OCI-LY7 (cell line): Measurements from ENCODE around the gene CPTP. TPM values are rescaled to one million over a fixed set of nuclear protein-coding genes. Genes with fewer than 3 reads are reported as not detected.

Source experiments
- BruUV-seq: library from RNA; stranded (reverse); fragments of 400-500 nt; replicated peaks from 2 replicates; lab custom pipeline; 2021; lab: Mats Ljungman, UMichigan
- CTCF ChIA-PET: fragments of 300-600 bp; sonication (Branson Sonifier 250); formaldehyde crosslinking; loops from one replicate; lab custom pipeline; 2022; ENCODE audit warnings: antibody characterized with exemption; ENCODE audit not compliant: unreplicated experiment; lab: Charles Lee
- POLR2A ChIA-PET: fragments of 300-600 bp; sonication (Branson Sonifier 250); formaldehyde crosslinking; loops from one replicate; lab custom pipeline; 2022; ENCODE audit warnings: antibody characterized with exemption; lab: Charles Lee
- DNase-seq: peaks from one replicate; pipeline ENCODE4 v3.0.0-alpha.2; 2015; ENCODE audit warnings: low spot score
- H2AFZ ChIP-seq: fragments of 200-600 bp; sonication (generic), shearing (Covaris generic); 2 replicates; pipeline ENCODE4 v1.6.1; 2014; ENCODE audit warnings: mild to moderate bottlenecking, antibody characterized with exemption, low read length, moderate library complexity
- H3K27ac ChIP-seq: fragments of 200-600 bp; sonication (generic); 2 replicates; pipeline ENCODE4 v1.5.1; 2014; ENCODE audit warnings: mixed run types, low read depth, mild to moderate bottlenecking, moderate library complexity, low read length, inconsistent platforms; ENCODE audit not compliant: poor library complexity, severe bottlenecking
- H3K36me3 ChIP-seq: fragments of 200-600 bp; sonication (generic); 2 replicates; pipeline ENCODE4 v1.6.1; 2014; ENCODE audit warnings: mild to moderate bottlenecking, antibody characterized with exemption, low read length, moderate library complexity, mixed read lengths; ENCODE audit not compliant: insufficient read depth
- H3K4me1 ChIP-seq: fragments of 200-600 bp; sonication (generic); 2 replicates; pipeline ENCODE4 v1.5.1; 2014; ENCODE audit warnings: mild to moderate bottlenecking, low read length; ENCODE audit not compliant: insufficient read depth, poor library complexity, severe bottlenecking
- H3K4me2 ChIP-seq: fragments of 200-600 bp; sonication (generic); 2 replicates; pipeline ENCODE4 v1.6.1; 2014; ENCODE audit warnings: mild to moderate bottlenecking, low read length
- H3K4me3 ChIP-seq: fragments of 200-600 bp; sonication (generic); 2 replicates; pipeline ENCODE4 v1.5.1; 2014; ENCODE audit warnings: mild to moderate bottlenecking, low read depth, low read length; ENCODE audit not compliant: poor library complexity, severe bottlenecking
- H3K79me2 ChIP-seq: fragments of 200-600 bp; sonication (generic); 2 replicates; pipeline ENCODE4 v1.6.1; 2016; ENCODE audit warnings: low read depth, mild to moderate bottlenecking, low read length, moderate library complexity, mixed read lengths; ENCODE audit not compliant: insufficient read depth
- H3K9me2 ChIP-seq: fragments of 200-600 bp; sonication (generic); 2 replicates; pipeline ENCODE4 v1.6.1; 2016; ENCODE audit warnings: mild to moderate bottlenecking, low read length, mixed read lengths; ENCODE audit not compliant: insufficient read depth
- H3K9me3 ChIP-seq: fragments of 200-600 bp; sonication (generic); 2 replicates; pipeline ENCODE4 v1.6.1; 2014; ENCODE audit warnings: mild to moderate bottlenecking, mixed run types, low read length, mixed read lengths
- H4K20me1 ChIP-seq: fragments of 200-600 bp; sonication (generic); 2 replicates; pipeline ENCODE4 v1.6.1; 2014; ENCODE audit warnings: mild to moderate bottlenecking, antibody characterized with exemption, low read length, moderate library complexity, mixed read lengths; ENCODE audit not compliant: insufficient read depth
- EZH2phosphoT487 ChIP-seq: fragments of 200-600 bp; sonication (generic); IDR thresholded peaks from 2 replicates; pipeline ENCODE4 v1.6.1; 2018; ENCODE audit warnings: low read depth, borderline replicate concordance, mild to moderate bottlenecking, mixed run types, antibody characterized with exemption, low read length, moderate library complexity, mixed read lengths
- intact Hi-C: fragments of 100-400 bp; cut with micrococcal nuclease; formaldehyde crosslinking; loops from one replicate; pipeline ENCODE4 v1.10.0; 2022; ENCODE audit not compliant: unreplicated experiment
- total RNA-seq, 2 experiments: library from RNA; depleted of rRNA in 1 of 2; stranded (reverse); fragments of >200 nt in 1 of 2; shearing (Covaris generic) in 1 of 2; gene quantifications; 2 replicates each; pipeline ENCODE4 v1.2.3, GENCODE V29; 2014 to 2022
- TF ChIP-seq, protein P1 (sequence below): fragments of 200-600 bp; sonication (generic); conservative IDR thresholded peaks from 2 replicates; pipeline ENCODE4 v1.5.1; 2014; ENCODE audit warnings: mild to moderate bottlenecking, antibody characterized with exemption, low read length, moderate library complexity, mixed read lengths

The CPTP gene
- total RNA-seq, 2 experiments from 2014 or later = 16.6 to 20.6 TPM

DNA sequence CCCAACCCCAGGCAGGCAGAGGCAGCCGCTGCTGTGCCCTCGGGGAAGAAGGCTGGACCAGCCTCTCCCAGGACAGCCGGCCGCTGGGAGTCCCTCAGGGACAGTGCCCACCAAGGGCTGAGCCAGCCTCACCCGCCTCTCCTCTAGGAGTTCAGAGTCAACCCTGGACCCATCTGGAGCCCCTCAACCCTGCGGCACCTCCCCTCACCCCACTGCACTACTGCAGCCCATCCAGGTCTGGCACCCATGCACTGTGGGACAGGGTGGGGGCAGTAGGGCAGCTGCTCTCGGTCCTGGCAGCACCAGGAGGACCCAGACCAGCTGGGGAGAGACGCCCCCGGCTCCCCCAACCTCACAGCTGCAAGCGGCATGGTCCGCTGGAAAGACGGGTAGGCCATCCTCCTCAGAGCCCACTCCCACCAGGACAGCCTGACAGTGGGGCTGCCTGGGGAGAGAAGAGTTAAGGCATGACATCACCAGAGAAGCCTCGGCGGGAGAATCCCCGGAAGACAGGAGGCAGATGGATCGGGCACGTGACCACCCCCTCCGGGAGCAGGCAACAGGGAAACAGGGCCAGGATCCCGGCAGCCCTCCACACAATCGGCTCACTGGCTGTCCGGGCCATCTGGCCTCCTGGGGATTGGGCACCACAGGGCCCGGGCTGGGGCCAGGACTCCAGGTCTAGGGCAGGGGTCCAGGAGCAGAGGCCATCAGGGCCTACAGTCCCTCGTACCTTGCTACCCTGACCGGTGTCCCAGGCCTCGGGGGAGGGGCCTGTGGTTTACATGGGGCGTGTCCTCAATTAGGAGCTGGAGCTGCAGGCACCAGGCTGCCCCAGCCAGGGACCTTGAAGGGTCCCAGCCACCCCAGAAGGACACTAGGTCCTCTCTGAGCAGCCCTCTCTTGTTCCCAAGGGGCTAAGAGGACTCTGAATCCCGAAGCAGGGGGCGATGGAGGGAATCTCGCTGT is 20.0 kb upstream of the CPTP start:
- Histone ChIP-seq H3K79me2 (no peaks in the 10 kb centered on the region; the same call in 1 of the 2 replicates), H3K9me2 (no peaks in the 10 kb centered on the region), H3K36me3 (peaks cover 3% of the 10 kb centered on the region; the same call in 1 of the 2 replicates), H3K27ac (peak overlapping the region; percentile 21), H3K4me2 (peak overlapping the region; percentile 99), H4K20me1 (no peaks in the 10 kb centered on the region), H3K4me1 (peaks cover 28% of the 10 kb centered on the region), H2AFZ (no peak overlapping the region), H3K9me3 (no peaks in the 10 kb centered on the region), H3K4me3 (peak overlapping the region; percentile 89)
- ChIA-PET CTCF (no interaction called here), POLR2A (interaction anchor here (0.6 kb wide), 1 partner anchor 29 kb away, joined by 3 read pairs; no protein-coding TSS in a partner anchor)
- no TSS peak for BruUV-seq
- TF ChIP-seq EZH2phosphoT487 = no peak
- intact Hi-C loops = loop anchor here (5.0 kb wide), 3 partner anchors 72 to 272 kb away; partner anchors contain the start of genes B3GALT6, C1orf159 and SDF4
- DNase-seq = no peak

DNA sequence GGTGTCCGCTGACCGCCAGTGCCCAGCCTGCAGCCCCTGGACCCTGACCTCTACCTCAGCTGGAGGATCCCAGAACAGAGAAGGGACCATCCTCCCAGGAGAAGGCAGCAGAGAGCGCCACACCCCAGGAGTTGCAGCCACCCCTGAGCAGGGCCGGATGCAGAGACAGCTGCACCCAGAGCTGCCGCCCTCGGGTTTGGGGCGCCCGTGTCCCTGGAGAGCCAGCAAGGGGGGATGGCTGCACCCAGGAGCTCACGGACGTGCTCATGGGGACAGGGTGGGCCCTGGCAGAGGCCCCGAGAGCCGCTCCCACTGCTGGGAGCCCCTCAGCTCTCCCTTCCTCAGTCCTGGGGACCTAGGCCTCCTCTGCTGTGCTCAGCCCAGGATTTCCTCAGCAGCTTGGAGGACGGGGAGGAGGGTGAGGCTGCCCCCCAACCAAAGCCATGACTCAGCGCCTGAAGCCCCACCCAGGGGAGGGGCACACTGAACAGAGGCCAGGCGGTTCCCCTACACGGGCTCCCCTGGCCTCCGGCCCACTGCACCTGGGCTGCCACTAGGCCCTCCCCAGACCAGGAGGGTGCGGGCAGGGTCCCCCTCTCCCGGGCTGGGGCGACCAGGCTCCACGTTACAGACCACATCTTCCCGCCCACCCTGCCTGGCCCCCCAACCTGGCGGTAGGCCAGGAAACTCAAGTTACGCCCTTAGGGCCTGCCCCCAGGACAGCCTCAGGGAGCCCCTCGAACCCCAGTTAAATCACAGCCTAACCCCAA is 19.1 kb upstream of the CPTP start:
- TF ChIP-seq, protein P1, sequence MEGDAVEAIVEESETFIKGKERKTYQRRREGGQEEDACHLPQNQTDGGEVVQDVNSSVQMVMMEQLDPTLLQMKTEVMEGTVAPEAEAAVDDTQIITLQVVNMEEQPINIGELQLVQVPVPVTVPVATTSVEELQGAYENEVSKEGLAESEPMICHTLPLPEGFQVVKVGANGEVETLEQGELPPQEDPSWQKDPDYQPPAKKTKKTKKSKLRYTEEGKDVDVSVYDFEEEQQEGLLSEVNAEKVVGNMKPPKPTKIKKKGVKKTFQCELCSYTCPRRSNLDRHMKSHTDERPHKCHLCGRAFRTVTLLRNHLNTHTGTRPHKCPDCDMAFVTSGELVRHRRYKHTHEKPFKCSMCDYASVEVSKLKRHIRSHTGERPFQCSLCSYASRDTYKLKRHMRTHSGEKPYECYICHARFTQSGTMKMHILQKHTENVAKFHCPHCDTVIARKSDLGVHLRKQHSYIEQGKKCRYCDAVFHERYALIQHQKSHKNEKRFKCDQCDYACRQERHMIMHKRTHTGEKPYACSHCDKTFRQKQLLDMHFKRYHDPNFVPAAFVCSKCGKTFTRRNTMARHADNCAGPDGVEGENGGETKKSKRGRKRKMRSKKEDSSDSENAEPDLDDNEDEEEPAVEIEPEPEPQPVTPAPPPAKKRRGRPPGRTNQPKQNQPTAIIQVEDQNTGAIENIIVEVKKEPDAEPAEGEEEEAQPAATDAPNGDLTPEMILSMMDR = no peak
- no peak overlapping the region for H2AFZ ChIP-seq
- H3K4me3 ChIP-seq = peak overlapping the region; percentile 89
- peaks cover 12% of the 10 kb centered on the region; the same call in 1 of the 2 replicates for H3K36me3 ChIP-seq
- no peaks in the 10 kb centered on the region for H3K9me3 ChIP-seq
- peaks cover 35% of the 10 kb centered on the region for H3K4me1 ChIP-seq
- no peaks in the 10 kb centered on the region for H3K9me2 ChIP-seq
- POLR2A ChIA-PET = interaction anchor here (0.6 kb wide), 1 partner anchor 30 kb away, joined by 3 read pairs; no protein-coding TSS in a partner anchor
- H3K4me2 ChIP-seq = peak overlapping the region; percentile 99
- no peaks in the 10 kb centered on the region; the same call in 1 of the 2 replicates for H3K79me2 ChIP-seq
- no TSS peak for BruUV-seq
- peaks cover 5% of the 10 kb centered on the region; the same call in 1 of the 2 replicates for H4K20me1 ChIP-seq
- peak; percentile 55 for DNase-seq
- CTCF ChIA-PET = no interaction called here
- intact Hi-C loops = loop anchor here (5.0 kb wide), 3 partner anchors 73 to 273 kb away; partner anchors contain the start of genes B3GALT6, C1orf159 and SDF4
- peak overlapping the region; percentile 21 for H3K27ac ChIP-seq
